Cardiac septum (tissue), 1 donor: ENCODE measurements around the gene MCM8. TPM values are rescaled to one million over a fixed set of nuclear protein-coding genes. Genes with fewer than 3 reads are reported as not detected.
"Not testable (repeated sequence)": the region's sequence is repeated elsewhere in the genome, so short reads cannot be mapped to it uniquely, and the experiment has no call there.

Experiments
- DNase-seq: peaks from one replicate; pipeline ENCODE4 v3.0.0-alpha.2; 2020; ENCODE audit warnings: low spot score
- intact Hi-C: fragments of 100-400 bp; cut with DNase I; formaldehyde crosslinking; loops from one replicate; pipeline ENCODE4 v1.14.0; 2022
- total RNA-seq: library from RNA; stranded (reverse); fragmentation: NEBNext Ultra II Directional; extraction: Animal tissue kit (Norgen Biotek cat#: 25700); gene quantifications from one replicate; pipeline ENCODE4 v1.2.1, GENCODE V29; 2021
- donor health status: DM: no; HTN: no; CAD: no.

The MCM8 gene
- total RNA-seq, 1 donor from 2014 or later, result 6.1 TPM

GRCh38 chr20:5990946-5991345 lies 40.5 kb downstream of the MCM8 start:
- no peak for DNase-seq
- intact Hi-C loops, result no loop called here

- DNase-seq, result no peak
- intact Hi-C loops, result no loop called here
Observed at GRCh38 chr20:5991623-5992441, 41.4 kb downstream of the MCM8 start.

- no peak for DNase-seq
- intact Hi-C loops, result no loop called here
Observed at GRCh38 chr20:5996765-5997164, 46.3 kb downstream of the MCM8 start.

- DNase-seq, result no peak
- intact Hi-C loops, result no loop called here
Observed at GRCh38 chr20:5999783-6000182, 49.3 kb downstream of the MCM8 start.

- no peak for DNase-seq
- intact Hi-C loops, result no loop called here
Observed at GRCh38 chr20:6000871-6001270, 50.4 kb downstream of the MCM8 start.

GRCh38 chr20:6006603-6006949 lies 56.1 kb downstream of the MCM8 start:
- DNase-seq, result no peak
- intact Hi-C loops, result no loop called here

GRCh38 chr20:6007094-6007528 lies 56.7 kb downstream of the MCM8 start:
- intact Hi-C loops, result no loop called here
- no peak for DNase-seq

GRCh38 chr20:6007529-6008103 lies 57.2 kb downstream of the MCM8 start:
- DNase-seq, result no peak
- intact Hi-C loops, result loop anchor here (1.0 kb wide), 1 partner anchor 27 kb away; no protein-coding TSS in a partner anchor

GRCh38 chr20:6008254-6008653 lies 57.8 kb downstream of the MCM8 start:
- no peak for DNase-seq
- intact Hi-C loops, result loop anchor here (1.0 kb wide), 1 partner anchor 26 kb away; no protein-coding TSS in a partner anchor

GRCh38 chr20:6012179-6012578 lies 61.7 kb downstream of the MCM8 start:
- intact Hi-C loops, result no loop called here
- DNase-seq, result no peak

GRCh38 chr20:6014017-6014416 lies 63.6 kb downstream of the MCM8 start:
- no peak for DNase-seq
- intact Hi-C loops, result no loop called here

- intact Hi-C loops, result no loop called here
- no peak for DNase-seq
Observed at GRCh38 chr20:6014957-6015356, 64.5 kb downstream of the MCM8 start.

- intact Hi-C loops, result no loop called here
Observed at GRCh38 chr20:6017467-6017866, 67.0 kb downstream of the MCM8 start.

GRCh38 chr20:6017880-6018279 lies 67.4 kb downstream of the MCM8 start:
- no peak for DNase-seq
- intact Hi-C loops, result no loop called here

More at GRCh38 chr20:6017467-6017866, 67.0 kb downstream of the MCM8 start:
- no peak for DNase-seq

- intact Hi-C loops, result no loop called here
- no peak for DNase-seq
Observed at GRCh38 chr20:6024768-6025167, 74.3 kb downstream of the MCM8 start.

- intact Hi-C loops, result no loop called here
- DNase-seq, result no peak
Observed at GRCh38 chr20:6026051-6026450, 75.6 kb downstream of the MCM8 start.

GRCh38 chr20:6028818-6029217 lies 78.4 kb downstream of the MCM8 start:
- intact Hi-C loops, result no loop called here
- no peak for DNase-seq

- intact Hi-C loops, result no loop called here
- no peak for DNase-seq
Observed at GRCh38 chr20:6029538-6029937, 79.1 kb downstream of the MCM8 start.

- intact Hi-C loops, result no loop called here
- DNase-seq, result no peak
Observed at GRCh38 chr20:6030453-6031080, 80.1 kb downstream of the MCM8 start.

- intact Hi-C loops, DNase-seq: not testable (repeated sequence)
Observed at GRCh38 chr20:6032907-6033306, 82.5 kb downstream of the MCM8 start.
